DLD1 (cell line): ENCODE data around the gene CHD9.
"Not testable (repeated sequence)": the region's sequence is repeated elsewhere in the genome, so short reads cannot be mapped to it uniquely, and the experiment has no call there.

Experiments
- in situ Hi-C: cut with HindIII; loops from 2 replicates; pipeline ENCODE4 v1.10.0; 2017; ENCODE audit warnings: low sequenced_read_pairs

CHD9 gene

GRCh38 chr16:53045341-53046220, 9.2 kb upstream of the CHD9 start:
- in situ Hi-C loops: no loop called here

GRCh38 chr16:53047515-53047914, 7.3 kb upstream of the CHD9 start:
- in situ Hi-C loops: not testable (repeated sequence)

GRCh38 chr16:53048139-53048915, 6.5 kb upstream of the CHD9 start:
- in situ Hi-C loops: no loop called here

- in situ Hi-C loops: not testable (repeated sequence)
These were observed 3.5 kb upstream of the CHD9 start for GRCh38 chr16:53051255-53051654.

GRCh38 chr16:53052519-53053501, 2.0 kb upstream of the CHD9 start, which contains the start of gene CHD9NB:
Gene CHD9NB (minus strand): TSS chr16:53052897. CDS start chr16:53044158, 8,739 bp downstream.
- in situ Hi-C loops: no loop called here

- in situ Hi-C loops: no loop called here
These were observed 673 bp upstream of the CHD9 start for GRCh38 chr16:53053967-53054669.

- in situ Hi-C loops: no loop called here
These were observed 975 bp downstream of the CHD9 start for GRCh38 chr16:53055541-53056391.

- in situ Hi-C loops: no loop called here
These were observed 1.6 kb downstream of the CHD9 start for GRCh38 chr16:53056392-53056881.

GRCh38 chr16:53057658-53058057, 2.9 kb downstream of the CHD9 start:
- in situ Hi-C loops: no loop called here

- in situ Hi-C loops: no loop called here
These were observed 3.6 kb downstream of the CHD9 start for GRCh38 chr16:53058441-53058840.

- in situ Hi-C loops: no loop called here
These were observed 4.1 kb downstream of the CHD9 start for GRCh38 chr16:53058882-53059281.

GRCh38 chr16:53059672-53060071, 4.9 kb downstream of the CHD9 start:
- in situ Hi-C loops: no loop called here

GRCh38 chr16:53061256-53061655, 6.5 kb downstream of the CHD9 start:
- in situ Hi-C loops: no loop called here

- in situ Hi-C loops: no loop called here
These were observed 6.9 kb downstream of the CHD9 start for GRCh38 chr16:53061701-53062159.

GRCh38 chr16:53064081-53064578, 9.3 kb downstream of the CHD9 start:
- in situ Hi-C loops: no loop called here

GRCh38 chr16:53065461-53066061, 10.8 kb downstream of the CHD9 start:
- in situ Hi-C loops: no loop called here

- in situ Hi-C loops: no loop called here
These were observed 12.9 kb downstream of the CHD9 start for GRCh38 chr16:53067675-53068074.

GRCh38 chr16:53068423-53068833, 13.6 kb downstream of the CHD9 start:
- in situ Hi-C loops: no loop called here
